ENCODE results near the gene MPO. TPM values are rescaled to one million over a fixed set of nuclear protein-coding genes. Genes with fewer than 3 reads are reported as not detected.
A peak's percentile ranks its signal among the peaks of the same experiment; 100 is the strongest.

MPO gene
- total and polyA plus RNA-seq, 2 donors (not counting 3 experiments of a cell fraction or from before 2014, with no cell fraction given), result not detected

DNA sequence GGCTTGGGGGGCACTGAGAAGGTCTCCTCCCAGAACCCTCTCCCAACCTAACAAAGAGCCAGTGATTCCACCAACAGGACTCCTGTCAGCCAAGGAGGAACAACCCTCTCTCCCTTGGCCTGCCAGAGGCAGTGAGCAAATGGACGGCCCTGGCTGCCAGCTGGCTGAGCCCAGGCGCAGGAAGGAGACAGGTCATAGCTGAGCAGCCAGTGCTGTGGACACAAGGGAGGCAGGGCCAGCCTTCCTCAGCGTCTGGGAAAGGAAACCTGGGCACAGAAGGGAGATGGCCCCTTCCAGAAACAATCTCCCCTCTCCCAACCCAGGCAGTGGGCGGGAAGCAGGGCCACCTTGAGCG, 2.1 kb downstream of the MPO start:
- H3K27ac ChIP-seq (ENCODE audit: insufficient read depth, low read depth, low read length), result no peak overlapping the region
- H3K4me1 ChIP-seq (ENCODE audit: control insufficient read depth, extremely low read depth, insufficient read depth, low read length), result no peaks in the 10 kb centered on the region
- no peaks in the 10 kb centered on the region for H4K20me1 ChIP-seq (replicated peaks; ENCODE audit: control insufficient read depth, extremely low read depth, insufficient read depth, low read length)
- intact Hi-C loops (cut with micrococcal nuclease), result no loop called here
- BruUV-seq (replicated peaks), result no TSS peak
- H2AFZ ChIP-seq (ENCODE audit: low read depth, low read length), result no peak overlapping the region
- FAIRE-seq, result no peak
- peaks cover 2 to 8% of the 10 kb centered on the region in 2 experiments for H3K27me3 ChIP-seq (ENCODE audit: control insufficient read depth in 2 of 2, insufficient read depth in 2 of 2, low read length in 2 of 2)
- H3K4me3 ChIP-seq (replicated peaks in 1 of 3; ENCODE audit: insufficient read depth in 1 of 3, low read depth in 1 of 3, low read length in 3 of 3), result no peak overlapping the region
- peak; percentile 21 for DNase-seq (ENCODE audit: low read depth, low spot score)
- dilution Hi-C loops (cut with MboI; ENCODE audit: extremely low pct_ligation_motif_present, low sequenced_read_pairs), result no loop called here
- no peaks in the 10 kb centered on the region for H3K79me2 ChIP-seq (ENCODE audit: control insufficient read depth, insufficient read depth, low read length)
- no peaks in the 10 kb centered on the region for H3K36me3 ChIP-seq (ENCODE audit: control insufficient read depth in 2 of 2, extremely low read depth in 1 of 2, insufficient read depth in 2 of 2, low read length in 2 of 2)
- POLR2A ChIA-PET, result no interaction called here
- H3K9me1 ChIP-seq (replicated peaks; ENCODE audit: control insufficient read depth, extremely low read depth, insufficient read depth, low read length), result no peaks in the 10 kb centered on the region
- H3K4me2 ChIP-seq (ENCODE audit: insufficient read depth, low read length), result no peak overlapping the region
- H3K9ac ChIP-seq (replicated peaks; ENCODE audit: extremely low read depth, insufficient read depth, low read length), result no peak overlapping the region
- CTCF ChIA-PET, result no interaction called here
- TF ChIP-seq, protein P1, sequence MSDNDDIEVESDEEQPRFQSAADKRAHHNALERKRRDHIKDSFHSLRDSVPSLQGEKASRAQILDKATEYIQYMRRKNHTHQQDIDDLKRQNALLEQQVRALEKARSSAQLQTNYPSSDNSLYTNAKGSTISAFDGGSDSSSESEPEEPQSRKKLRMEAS (IDR thresholded peaks at IDR 0.05; ENCODE audit: insufficient read depth, insufficient read length), result no peak
- TF ChIP-seq JUN (IDR thresholded peaks at IDR 0.05; ENCODE audit: borderline replicate concordance, insufficient read depth, insufficient read length, low read depth) (no peak), FOS (IDR thresholded peaks at IDR 0.05; ENCODE audit: borderline replicate concordance, insufficient read depth, low read length) (no peak), POLR2AphosphoS5 (IDR thresholded peaks at IDR 0.05; ENCODE audit: insufficient read depth, low read depth, low read length) (no peak), MYC (IDR thresholded peaks at IDR 0.05; ENCODE audit: low read depth, low read length) (no peak), EZH2 (IDR thresholded peaks at IDR 0.05; ENCODE audit: borderline replicate concordance, low read depth, low read length, severe bottlenecking) (no peak), POLR2A (IDR thresholded peaks at IDR 0.05; ENCODE audit: low read depth, low read length) (no peak), GATA2 (IDR thresholded peaks at IDR 0.05; ENCODE audit: insufficient read depth, insufficient read length, low read depth, low read length) (no peak)
- TF ChIP-seq, protein P2, sequence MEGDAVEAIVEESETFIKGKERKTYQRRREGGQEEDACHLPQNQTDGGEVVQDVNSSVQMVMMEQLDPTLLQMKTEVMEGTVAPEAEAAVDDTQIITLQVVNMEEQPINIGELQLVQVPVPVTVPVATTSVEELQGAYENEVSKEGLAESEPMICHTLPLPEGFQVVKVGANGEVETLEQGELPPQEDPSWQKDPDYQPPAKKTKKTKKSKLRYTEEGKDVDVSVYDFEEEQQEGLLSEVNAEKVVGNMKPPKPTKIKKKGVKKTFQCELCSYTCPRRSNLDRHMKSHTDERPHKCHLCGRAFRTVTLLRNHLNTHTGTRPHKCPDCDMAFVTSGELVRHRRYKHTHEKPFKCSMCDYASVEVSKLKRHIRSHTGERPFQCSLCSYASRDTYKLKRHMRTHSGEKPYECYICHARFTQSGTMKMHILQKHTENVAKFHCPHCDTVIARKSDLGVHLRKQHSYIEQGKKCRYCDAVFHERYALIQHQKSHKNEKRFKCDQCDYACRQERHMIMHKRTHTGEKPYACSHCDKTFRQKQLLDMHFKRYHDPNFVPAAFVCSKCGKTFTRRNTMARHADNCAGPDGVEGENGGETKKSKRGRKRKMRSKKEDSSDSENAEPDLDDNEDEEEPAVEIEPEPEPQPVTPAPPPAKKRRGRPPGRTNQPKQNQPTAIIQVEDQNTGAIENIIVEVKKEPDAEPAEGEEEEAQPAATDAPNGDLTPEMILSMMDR (IDR thresholded peaks at IDR 0.05; ENCODE audit: extremely low read depth in 1 of 2, insufficient read depth in 1 of 2, low read depth in 1 of 2, low read length in 2 of 2), result no peak
- no peaks in the 10 kb centered on the region for H3K9me3 ChIP-seq (replicated peaks; ENCODE audit: control insufficient read depth, insufficient read depth, low read length)

Measured in endothelial cell of umbilical vein (primary cell).